Hepatocyte (in vitro differentiated cells): ENCODE data around the gene NADK. TPM values are rescaled to one million over a fixed set of nuclear protein-coding genes. Genes with fewer than 3 reads are reported as not detected.
"Not testable (repeated sequence)": the region's sequence is repeated elsewhere in the genome, so short reads cannot be mapped to it uniquely, and the experiment has no call there.

Experiments
- DNase-seq: peaks from one replicate; pipeline ENCODE4 v3.0.0-alpha.2; 2016; ENCODE audit warnings: low spot score
- H2AFZ ChIP-seq: fragments of 200-600 bp; sonication (generic); 2 replicates; pipeline ENCODE4 v1.6.0; 2016; ENCODE audit warnings: antibody characterized with exemption, mild to moderate bottlenecking
- H3K27ac ChIP-seq: fragments of 200-600 bp; sonication (generic); 2 replicates; pipeline ENCODE4 v1.5.1; 2016; ENCODE audit warnings: mild to moderate bottlenecking
- H3K27me3 ChIP-seq: fragments of 200-600 bp; sonication (generic); 2 replicates; pipeline ENCODE4 v1.6.1; 2016
- H3K36me3 ChIP-seq: fragments of 200-600 bp; sonication (generic); replicated peaks from 2 replicates; pipeline ENCODE4 v1.5.1; 2016; ENCODE audit warnings: low read depth; ENCODE audit not compliant: insufficient read depth
- H3K4me1 ChIP-seq: fragments of 200-600 bp; sonication (generic); 2 replicates; pipeline ENCODE4 v1.5.1; 2016; ENCODE audit warnings: mild to moderate bottlenecking, moderate library complexity; ENCODE audit not compliant: insufficient read depth
- H3K4me2 ChIP-seq: fragments of 200-600 bp; sonication (generic); 2 replicates; pipeline ENCODE4 v1.6.0; 2016
- H3K4me3 ChIP-seq: fragments of 200-600 bp; sonication (generic); 2 replicates; pipeline ENCODE4 v1.5.1; 2016; ENCODE audit warnings: mild to moderate bottlenecking
- H3K79me2 ChIP-seq: fragments of 200-600 bp; sonication (generic); 2 replicates; pipeline ENCODE4 v1.6.0; 2017; ENCODE audit warnings: mild to moderate bottlenecking
- H3K9me2 ChIP-seq: fragments of 200-600 bp; sonication (generic); replicated peaks from 2 replicates; pipeline ENCODE4 v1.6.0; 2017; ENCODE audit warnings: mild to moderate bottlenecking; ENCODE audit not compliant: insufficient read depth
- H3K9me3 ChIP-seq: fragments of 200-600 bp; sonication (generic); 2 replicates; pipeline ENCODE4 v1.5.1; 2016; ENCODE audit warnings: low read depth, mild to moderate bottlenecking
- H4K20me1 ChIP-seq: fragments of 200-600 bp; sonication (generic); 2 replicates; pipeline ENCODE4 v1.6.0; 2016; ENCODE audit warnings: mild to moderate bottlenecking; ENCODE audit not compliant: insufficient read depth, poor library complexity, severe bottlenecking
- EZH2 ChIP-seq: fragments of 200-600 bp; sonication (generic); IDR thresholded peaks from 2 replicates; pipeline ENCODE4 v1.6.1; 2016; ENCODE audit warnings: antibody characterized with exemption, mild to moderate bottlenecking, borderline replicate concordance
- EZH2phosphoT487 ChIP-seq: fragments of 200-600 bp; sonication (generic); IDR thresholded peaks from one replicate; pipeline ENCODE4 v1.6.1; 2018; ENCODE audit warnings: antibody characterized with exemption, mild to moderate bottlenecking, low read depth, moderate library complexity; ENCODE audit not compliant: unreplicated experiment, severe bottlenecking
- whole genome bisulfite sequencing: methylation state at CpG from one replicate; pipeline ENCODE4 v1.1.6; 2016; ENCODE audit warnings: low lambda C conversion rate; ENCODE audit errors: missing lambda C conversion rate; 5-methylcytosine and 5-hydroxymethylcytosine counted together
- polyA plus RNA-seq: library from polyadenylated mRNA; unstranded; fragments of >200 nt; fragmentation: Nextera tagmentation; extraction: Ambion mirVana; gene quantifications from 2 replicates; pipeline ENCODE4 v1.2.1, GENCODE V29; 2016
- total RNA-seq: library from RNA; depleted of rRNA; stranded (reverse); fragments of >200 nt; gene quantifications from 2 replicates; pipeline ENCODE4 v1.2.3, GENCODE V29; 2014
- TF ChIP-seq, protein P1 (sequence below): fragments of 200-600 bp; sonication (generic); IDR thresholded peaks from 2 replicates; pipeline ENCODE4 v1.5.1; 2016; ENCODE audit warnings: antibody characterized with exemption, mild to moderate bottlenecking; ENCODE audit not compliant: poor library complexity

Gene NADK
- total and polyA plus RNA-seq, 2 experiments from 2014 or later = 46.9 to 68.2 TPM

DNA sequence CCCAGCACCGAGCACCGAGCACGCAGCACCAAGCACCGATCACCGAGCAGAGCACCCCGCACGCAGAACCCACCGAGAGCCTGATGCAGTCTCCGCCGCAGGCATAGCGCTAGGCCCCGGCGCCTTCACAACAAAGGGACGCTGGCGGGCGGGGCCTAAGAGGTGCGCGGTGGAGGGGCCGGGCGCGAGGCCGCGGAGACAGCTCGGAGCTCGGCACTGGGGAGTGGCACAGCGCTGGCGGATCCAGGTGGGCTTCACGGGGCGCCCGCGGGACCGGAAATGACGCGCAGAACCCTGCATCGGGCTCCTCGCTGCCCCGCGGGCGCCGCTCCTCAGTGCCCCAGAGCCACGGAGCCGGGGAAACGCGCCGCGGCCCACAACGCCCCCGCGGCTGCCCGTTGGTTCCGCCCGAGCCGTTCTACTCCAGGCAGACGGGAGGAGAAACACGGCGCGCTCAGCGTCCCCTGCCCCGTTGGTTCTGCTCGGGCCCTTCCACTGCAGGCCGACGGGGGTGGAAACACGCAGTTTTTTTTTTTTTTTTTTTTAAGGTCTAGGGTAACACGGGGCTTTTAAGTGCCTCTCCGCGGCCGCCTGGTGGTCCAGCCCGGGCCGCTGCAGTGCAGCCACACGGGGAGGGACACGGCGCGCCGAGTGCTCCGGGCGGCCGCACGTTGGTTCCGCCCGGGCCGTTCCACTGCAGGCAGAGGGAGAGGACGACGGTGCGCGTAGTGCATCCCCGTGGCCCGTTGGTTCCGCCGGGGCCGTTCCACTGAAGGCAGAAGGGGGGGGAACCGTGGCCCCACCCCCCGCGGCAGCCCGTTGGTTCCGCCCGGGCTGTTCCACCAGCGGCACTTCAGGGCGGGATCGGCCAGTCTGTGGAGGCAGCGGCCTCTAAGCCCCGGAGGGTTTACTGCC is 32.4 kb downstream of the NADK start:
- peak; percentile 73 for DNase-seq
- H3K4me2 ChIP-seq = peak overlapping the region; percentile 65
- H3K27me3 ChIP-seq, H3K4me3 ChIP-seq, H3K4me1 ChIP-seq, H2AFZ ChIP-seq, H3K36me3 ChIP-seq, H4K20me1 ChIP-seq, H3K9me2 ChIP-seq, H3K9me3 ChIP-seq: not testable (repeated sequence)
- 1% methylated on average over 44 of the region's 101 CpGs for WGBS
- peak overlapping the region; percentile 99 for H3K27ac ChIP-seq
- H3K79me2 ChIP-seq = peaks cover 18% of the 10 kb centered on the region

GRCh38 chr1:1742529-1742928 is 35.7 kb downstream of the NADK start:
- H3K9me3 ChIP-seq, H3K4me3 ChIP-seq, H3K27ac ChIP-seq, H4K20me1 ChIP-seq, H3K9me2 ChIP-seq, H3K4me2 ChIP-seq, DNase-seq, H3K36me3 ChIP-seq, H2AFZ ChIP-seq, H3K27me3 ChIP-seq, H3K4me1 ChIP-seq: not testable (repeated sequence)
- WGBS = 88% methylated on average over 11 of the region's 11 CpGs
- H3K79me2 ChIP-seq = peaks cover 24% of the 10 kb centered on the region

GRCh38 chr1:1741013-1741412 is 37.3 kb downstream of the NADK start:
- H3K4me3 ChIP-seq, H3K9me2 ChIP-seq, H2AFZ ChIP-seq, H3K9me3 ChIP-seq, H3K36me3 ChIP-seq, H3K27me3 ChIP-seq, H3K4me1 ChIP-seq, H4K20me1 ChIP-seq, H3K4me2 ChIP-seq: not testable (repeated sequence)
- peak; percentile 53 for DNase-seq
- WGBS = 74% methylated on average over 12 of the region's 12 CpGs
- Histone ChIP-seq H3K79me2 (peaks cover 24% of the 10 kb centered on the region), H3K27ac (peak overlapping the region; percentile 70)

DNA sequence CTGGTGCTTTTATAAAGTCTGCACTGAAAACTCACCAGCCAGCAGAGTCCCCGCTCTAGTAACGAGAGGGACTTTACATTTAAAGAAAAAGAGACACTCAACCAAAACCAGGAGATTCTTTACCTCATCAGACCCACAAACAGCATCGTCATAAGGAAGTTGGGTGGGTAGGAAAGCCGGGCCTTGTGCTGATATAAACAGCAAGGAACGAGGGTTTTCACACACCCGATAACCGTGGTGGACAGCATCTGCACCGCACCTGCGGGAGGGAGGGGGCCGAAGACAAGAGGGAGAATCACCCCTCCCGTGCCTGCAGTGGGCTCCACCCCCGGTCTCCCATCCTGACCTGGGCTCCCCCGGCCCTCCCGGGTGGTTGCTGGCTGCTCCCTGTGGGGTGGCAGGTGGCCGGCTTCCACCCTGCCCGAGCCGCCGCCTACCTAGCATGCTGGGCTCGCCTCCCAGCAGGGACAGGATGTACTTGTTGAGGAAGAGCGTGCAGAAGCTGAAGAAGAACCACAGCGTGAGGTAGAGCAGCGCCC is 39.4 kb downstream of the NADK start:
- not testable (repeated sequence) for DNase-seq, H2AFZ ChIP-seq, H3K27me3 ChIP-seq, H3K4me2 ChIP-seq, H3K4me3 ChIP-seq, H3K36me3 ChIP-seq, H3K4me1 ChIP-seq, H3K9me3 ChIP-seq, H4K20me1 ChIP-seq, H3K27ac ChIP-seq, H3K9me2 ChIP-seq
- peaks cover 24% of the 10 kb centered on the region for H3K79me2 ChIP-seq
- WGBS = 94% methylated on average over 10 of the region's 22 CpGs

GRCh38 chr1:1737675-1738590 is 40.3 kb downstream of the NADK start:
- not testable (repeated sequence) for H4K20me1 ChIP-seq, H2AFZ ChIP-seq, H3K9me2 ChIP-seq, H3K4me2 ChIP-seq, DNase-seq, H3K36me3 ChIP-seq, H3K27ac ChIP-seq, H3K27me3 ChIP-seq, H3K4me1 ChIP-seq, H3K4me3 ChIP-seq, H3K9me3 ChIP-seq
- 96% methylated on average over 27 of the region's 44 CpGs for WGBS
- H3K79me2 ChIP-seq = peaks cover 18% of the 10 kb centered on the region

GRCh38 chr1:1732381-1732780 is 45.9 kb downstream of the NADK start:
- Histone ChIP-seq H4K20me1 (no peaks in the 10 kb centered on the region), H3K4me1 (no peaks in the 10 kb centered on the region), H3K9me3 (no peaks in the 10 kb centered on the region), H3K4me3 (no peak overlapping the region), H3K4me2 (no peak overlapping the region), H3K36me3 (no peaks in the 10 kb centered on the region), H3K79me2 (no peaks in the 10 kb centered on the region), H3K27me3 (no peaks in the 10 kb centered on the region), H3K27ac (no peak overlapping the region), H2AFZ (no peak overlapping the region), H3K9me2 (no peaks in the 10 kb centered on the region)
- TF ChIP-seq EZH2phosphoT487 (no peak), EZH2 (no peak)
- TF ChIP-seq, protein P1, sequence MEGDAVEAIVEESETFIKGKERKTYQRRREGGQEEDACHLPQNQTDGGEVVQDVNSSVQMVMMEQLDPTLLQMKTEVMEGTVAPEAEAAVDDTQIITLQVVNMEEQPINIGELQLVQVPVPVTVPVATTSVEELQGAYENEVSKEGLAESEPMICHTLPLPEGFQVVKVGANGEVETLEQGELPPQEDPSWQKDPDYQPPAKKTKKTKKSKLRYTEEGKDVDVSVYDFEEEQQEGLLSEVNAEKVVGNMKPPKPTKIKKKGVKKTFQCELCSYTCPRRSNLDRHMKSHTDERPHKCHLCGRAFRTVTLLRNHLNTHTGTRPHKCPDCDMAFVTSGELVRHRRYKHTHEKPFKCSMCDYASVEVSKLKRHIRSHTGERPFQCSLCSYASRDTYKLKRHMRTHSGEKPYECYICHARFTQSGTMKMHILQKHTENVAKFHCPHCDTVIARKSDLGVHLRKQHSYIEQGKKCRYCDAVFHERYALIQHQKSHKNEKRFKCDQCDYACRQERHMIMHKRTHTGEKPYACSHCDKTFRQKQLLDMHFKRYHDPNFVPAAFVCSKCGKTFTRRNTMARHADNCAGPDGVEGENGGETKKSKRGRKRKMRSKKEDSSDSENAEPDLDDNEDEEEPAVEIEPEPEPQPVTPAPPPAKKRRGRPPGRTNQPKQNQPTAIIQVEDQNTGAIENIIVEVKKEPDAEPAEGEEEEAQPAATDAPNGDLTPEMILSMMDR = no peak
- DNase-seq = no peak
- WGBS = 95% methylated on average over 17 of the region's 17 CpGs
